Panc1 (cell line): ENCODE measurements around the gene PHF21A. TPM values are rescaled to one million over a fixed set of nuclear protein-coding genes. Genes with fewer than 3 reads are reported as not detected.

Source experiments
- ATAC-seq: fragments of 200-7000 bp; cut with Tn5 transposase; 2 replicates; pipeline ENCODE4 v1.9.1; 2020; ENCODE audit warnings: mild to moderate bottlenecking, moderate library complexity
- BruUV-seq: library from RNA; stranded (reverse); fragments of 400-500 nt; replicated peaks from 2 replicates; lab custom pipeline; 2021; lab: Mats Ljungman, UMichigan
- CTCF ChIA-PET: fragments of 300-600 bp; sonication (Branson Sonifier 250); formaldehyde crosslinking; loops from one replicate; lab custom pipeline; 2022; ENCODE audit warnings: antibody characterized with exemption; lab: Charles Lee
- POLR2A ChIA-PET: fragments of 300-600 bp; sonication (Branson Sonifier 250); formaldehyde crosslinking; loops from one replicate; lab custom pipeline; 2022; ENCODE audit warnings: antibody characterized with exemption; lab: Charles Lee
- DNase-seq: peaks from one replicate; pipeline ENCODE4 v3.0.0-alpha.2; 2010; ENCODE audit warnings: low read depth, low spot score
- H3K27ac ChIP-seq: 2 replicates; pipeline ENCODE4 v1.5.1; 2011; ENCODE audit warnings: mild to moderate bottlenecking, low read length, inconsistent platforms
- H3K27me3 ChIP-seq: fragments of 200-500 bp; sonication (Bioruptor generic); 2 replicates; pipeline ENCODE4 v1.6.0; 2014; ENCODE audit warnings: low read length, inconsistent platforms; ENCODE audit not compliant: control insufficient read depth, insufficient read depth
- H3K36me3 ChIP-seq: fragments of 200-500 bp; sonication (Bioruptor generic); 2 replicates; pipeline ENCODE4 v1.5.1; 2014; ENCODE audit warnings: inconsistent platforms, mild to moderate bottlenecking, low read length, moderate library complexity; ENCODE audit not compliant: control insufficient read depth, insufficient read depth
- H3K4me1 ChIP-seq: 2 replicates; pipeline ENCODE4 v1.5.1; 2011; ENCODE audit warnings: inconsistent platforms, mild to moderate bottlenecking, low read length, moderate library complexity; ENCODE audit not compliant: control insufficient read depth, insufficient read depth
- H3K4me3 ChIP-seq, 2 experiments: 2 replicates each; pipeline ENCODE4 v1.5.1; 2011 to 2012; ENCODE audit warnings: low read depth in 2 of 2, low read length in 2 of 2, mild to moderate bottlenecking in 2 of 2, inconsistent platforms in 1 of 2, moderate library complexity in 1 of 2
- H3K9me3 ChIP-seq: fragments of 200-500 bp; sonication (Bioruptor generic); 2 replicates; pipeline ENCODE4 v1.5.1; 2014; ENCODE audit warnings: low read depth, mild to moderate bottlenecking, inconsistent platforms, low read length, moderate library complexity; ENCODE audit not compliant: control insufficient read depth, insufficient read depth
- POLR2AphosphoS5 ChIP-seq: IDR thresholded peaks from 2 replicates; pipeline ENCODE4 v1.6.1; 2012; ENCODE audit warnings: mild to moderate bottlenecking, low read depth, low read length, moderate library complexity
- REST ChIP-seq, 2 experiments: IDR thresholded peaks; 2 replicates each; pipeline ENCODE4 v1.6.1; 2011 to 2012; ENCODE audit warnings: low read depth in 2 of 2, control low read depth in 1 of 2, low read length in 1 of 2, mild to moderate bottlenecking in 1 of 2, moderate library complexity in 1 of 2; ENCODE audit not compliant: insufficient read depth in 1 of 2
- SIN3A ChIP-seq: IDR thresholded peaks from 2 replicates; pipeline ENCODE4 v1.6.1; 2012; ENCODE audit warnings: low read depth, mild to moderate bottlenecking, low read length, moderate library complexity, borderline replicate concordance; ENCODE audit not compliant: insufficient read depth
- TCF7L2 ChIP-seq: IDR thresholded peaks from 2 replicates; pipeline ENCODE4 v1.6.1; 2011; ENCODE audit warnings: mild to moderate bottlenecking, low read depth, low read length, inconsistent platforms
- in situ Hi-C: cut with HindIII; loops from 2 replicates; pipeline ENCODE4 v1.10.0; 2016; ENCODE audit warnings: low sequenced_read_pairs, low pct_unique_long_range_greater_than_20kb
- intact Hi-C: fragments of 100-400 bp; cut with micrococcal nuclease; formaldehyde crosslinking; loops from one replicate; pipeline ENCODE4 v1.10.0; 2022; ENCODE audit not compliant: unreplicated experiment
- total RNA-seq: library from RNA; stranded (reverse); gene quantifications from one replicate; pipeline ENCODE4 v1.2.1, GENCODE V29; 2021; ENCODE audit not compliant: unreplicated experiment
- TF ChIP-seq, protein P1 (sequence below): fragments of 450-650 bp; IDR thresholded peaks from 2 replicates; pipeline ENCODE4 v1.5.1; 2017; ENCODE audit warnings: mild to moderate bottlenecking

PHF21A gene
- total RNA-seq, 1 experiment from 2014 or later = 45.7 TPM

GRCh38 chr11:45985212-45985611 is 136.0 kb downstream of the PHF21A start:
- in situ Hi-C loops = no loop called here
- DNase-seq = no peak
- no peaks in the 10 kb centered on the region for H3K9me3 ChIP-seq
- CTCF ChIA-PET = no interaction called here
- ATAC-seq = no peak
- POLR2A ChIA-PET = no interaction called here
- intact Hi-C loops = no loop called here
- peaks cover 8% of the 10 kb centered on the region for H3K4me1 ChIP-seq
- no peak overlapping the region for H3K27ac ChIP-seq
- TF ChIP-seq SIN3A (no peak), POLR2AphosphoS5 (no peak), TCF7L2 (no peak), REST (IDR thresholded peaks at IDR 0.05; ENCODE audit: insufficient read depth in 1 of 2, low read depth in 2 of 2, low read length in 1 of 2) (no peak)
- TF ChIP-seq, protein P1, sequence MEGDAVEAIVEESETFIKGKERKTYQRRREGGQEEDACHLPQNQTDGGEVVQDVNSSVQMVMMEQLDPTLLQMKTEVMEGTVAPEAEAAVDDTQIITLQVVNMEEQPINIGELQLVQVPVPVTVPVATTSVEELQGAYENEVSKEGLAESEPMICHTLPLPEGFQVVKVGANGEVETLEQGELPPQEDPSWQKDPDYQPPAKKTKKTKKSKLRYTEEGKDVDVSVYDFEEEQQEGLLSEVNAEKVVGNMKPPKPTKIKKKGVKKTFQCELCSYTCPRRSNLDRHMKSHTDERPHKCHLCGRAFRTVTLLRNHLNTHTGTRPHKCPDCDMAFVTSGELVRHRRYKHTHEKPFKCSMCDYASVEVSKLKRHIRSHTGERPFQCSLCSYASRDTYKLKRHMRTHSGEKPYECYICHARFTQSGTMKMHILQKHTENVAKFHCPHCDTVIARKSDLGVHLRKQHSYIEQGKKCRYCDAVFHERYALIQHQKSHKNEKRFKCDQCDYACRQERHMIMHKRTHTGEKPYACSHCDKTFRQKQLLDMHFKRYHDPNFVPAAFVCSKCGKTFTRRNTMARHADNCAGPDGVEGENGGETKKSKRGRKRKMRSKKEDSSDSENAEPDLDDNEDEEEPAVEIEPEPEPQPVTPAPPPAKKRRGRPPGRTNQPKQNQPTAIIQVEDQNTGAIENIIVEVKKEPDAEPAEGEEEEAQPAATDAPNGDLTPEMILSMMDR = no peak
- H3K36me3 ChIP-seq = no peaks in the 10 kb centered on the region
- no peaks in the 10 kb centered on the region for H3K27me3 ChIP-seq
- H3K4me3 ChIP-seq = no peak overlapping the region
- BruUV-seq = no TSS peak

DNA sequence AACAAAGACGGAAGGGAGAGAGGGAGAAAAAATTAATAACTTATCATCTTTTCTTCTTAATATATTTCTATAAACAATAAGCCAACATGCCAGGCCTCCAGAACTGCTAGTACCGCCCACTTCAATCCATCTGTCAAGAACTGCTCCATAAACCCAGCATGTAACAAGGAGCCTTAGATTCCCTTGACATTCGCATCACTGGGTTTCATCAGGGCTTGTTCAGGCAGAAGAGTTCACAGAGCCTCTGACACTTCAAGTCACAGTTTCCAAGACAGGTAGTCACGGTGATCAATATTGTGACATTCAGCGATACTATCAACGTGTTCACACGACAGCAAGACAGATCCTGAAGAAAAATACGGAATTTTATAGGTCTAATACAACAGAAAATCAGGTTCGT is 137.1 kb downstream of the PHF21A start:
- H3K27me3 ChIP-seq = no peaks in the 10 kb centered on the region
- DNase-seq = no peak
- no peak overlapping the region for H3K27ac ChIP-seq
- ChIA-PET CTCF (interaction anchor here (1.4 kb wide), 1 partner anchor 19 kb away, joined by 3 read pairs; no protein-coding TSS in a partner anchor), POLR2A (no interaction called here)
- no peaks in the 10 kb centered on the region for H3K9me3 ChIP-seq
- intact Hi-C loops (no loop called here), in situ Hi-C loops (no loop called here)
- no peak for ATAC-seq
- no peak for TF ChIP-seq POLR2AphosphoS5
- no peak for TF ChIP-seq SIN3A
- TF ChIP-seq, protein P1 = no peak
- no peak for TF ChIP-seq REST (IDR thresholded peaks at IDR 0.05; ENCODE audit: insufficient read depth in 1 of 2, low read depth in 2 of 2, low read length in 1 of 2)
- TF ChIP-seq TCF7L2 = no peak
- no peak overlapping the region for H3K4me3 ChIP-seq
- peaks cover 8% of the 10 kb centered on the region for H3K4me1 ChIP-seq
- no TSS peak for BruUV-seq
- H3K36me3 ChIP-seq = no peaks in the 10 kb centered on the region
